ENCODE data around the gene DIPK1A. TPM values are rescaled to one million over a fixed set of nuclear protein-coding genes. Genes with fewer than 3 reads are reported as not detected.

The DIPK1A gene
- total RNA-seq, 1 donor from 2014 or later = 7.2 TPM

GRCh38 chr1:92944901-92945747, 16.1 kb downstream of the DIPK1A start:
- Mint-ChIP-seq H3K36me3 (ENCODE audit: unreplicated experiment) (no peaks in the 10 kb centered on the region), H3K27me3 (ENCODE audit: unreplicated experiment) (peaks cover 2% of the 10 kb centered on the region), H3K9me3 (ENCODE audit: unreplicated experiment) (no peaks in the 10 kb centered on the region), H3K4me3 (ENCODE audit: unreplicated experiment) (no peak overlapping the region), H3K4me1 (ENCODE audit: low read depth, unreplicated experiment) (peaks cover 2% of the 10 kb centered on the region), H3K27ac (ENCODE audit: unreplicated experiment) (no peak overlapping the region)
- no peak for DNase-seq
- no peak for TF ChIP-seq CTCF (IDR thresholded peaks at IDR 0.05; ENCODE audit: partially characterized antibody, unreplicated experiment)

- peaks cover 2% of the 10 kb centered on the region for H3K4me1 Mint-ChIP-seq (ENCODE audit: low read depth, unreplicated experiment)
- no peak overlapping the region for H3K4me3 Mint-ChIP-seq (ENCODE audit: unreplicated experiment)
- no peak for DNase-seq
- no peaks in the 10 kb centered on the region for H3K9me3 Mint-ChIP-seq (ENCODE audit: unreplicated experiment)
- H3K27me3 Mint-ChIP-seq (ENCODE audit: unreplicated experiment) = peaks cover 2% of the 10 kb centered on the region
- no peak for TF ChIP-seq CTCF (IDR thresholded peaks at IDR 0.05; ENCODE audit: partially characterized antibody, unreplicated experiment)
- H3K36me3 Mint-ChIP-seq (ENCODE audit: unreplicated experiment) = no peaks in the 10 kb centered on the region
- peak overlapping the region; percentile 12 for H3K27ac Mint-ChIP-seq (ENCODE audit: unreplicated experiment)
Observed at GRCh38 chr1:92943502-92943847, 17.8 kb downstream of the DIPK1A start.

GRCh38 chr1:92940541-92940940, 20.7 kb downstream of the DIPK1A start:
- Mint-ChIP-seq H3K9me3 (ENCODE audit: unreplicated experiment) (no peaks in the 10 kb centered on the region), H3K4me1 (ENCODE audit: low read depth, unreplicated experiment) (peaks cover 2% of the 10 kb centered on the region), H3K36me3 (ENCODE audit: unreplicated experiment) (no peaks in the 10 kb centered on the region), H3K27me3 (ENCODE audit: unreplicated experiment) (peaks cover 2% of the 10 kb centered on the region), H3K4me3 (ENCODE audit: unreplicated experiment) (no peak overlapping the region), H3K27ac (ENCODE audit: unreplicated experiment) (no peak overlapping the region)
- TF ChIP-seq CTCF (IDR thresholded peaks at IDR 0.05; ENCODE audit: partially characterized antibody, unreplicated experiment) = no peak
- DNase-seq = no peak

- Mint-ChIP-seq H3K27me3 (ENCODE audit: unreplicated experiment) (no peaks in the 10 kb centered on the region), H3K36me3 (ENCODE audit: unreplicated experiment) (no peaks in the 10 kb centered on the region), H3K4me1 (ENCODE audit: low read depth, unreplicated experiment) (peaks cover 3% of the 10 kb centered on the region), H3K4me3 (ENCODE audit: unreplicated experiment) (no peak overlapping the region), H3K27ac (ENCODE audit: unreplicated experiment) (no peak overlapping the region), H3K9me3 (ENCODE audit: unreplicated experiment) (no peaks in the 10 kb centered on the region)
- no peak for DNase-seq
- no peak for TF ChIP-seq CTCF (IDR thresholded peaks at IDR 0.05; ENCODE audit: partially characterized antibody, unreplicated experiment)
Observed at GRCh38 chr1:92937731-92938130, 23.5 kb downstream of the DIPK1A start.

GRCh38 chr1:92936865-92937264, 24.4 kb downstream of the DIPK1A start:
- Mint-ChIP-seq H3K4me1 (ENCODE audit: low read depth, unreplicated experiment) (peaks cover 3% of the 10 kb centered on the region), H3K9me3 (ENCODE audit: unreplicated experiment) (no peaks in the 10 kb centered on the region), H3K36me3 (ENCODE audit: unreplicated experiment) (no peaks in the 10 kb centered on the region), H3K27ac (ENCODE audit: unreplicated experiment) (no peak overlapping the region), H3K4me3 (ENCODE audit: unreplicated experiment) (no peak overlapping the region), H3K27me3 (ENCODE audit: unreplicated experiment) (no peaks in the 10 kb centered on the region)
- no peak for DNase-seq
- TF ChIP-seq CTCF (IDR thresholded peaks at IDR 0.05; ENCODE audit: partially characterized antibody, unreplicated experiment) = no peak
